Measurements from ENCODE around the gene RAI14. TPM values are rescaled to one million over a fixed set of nuclear protein-coding genes. Genes with fewer than 3 reads are reported as not detected.
"Not testable (repeated sequence)": the region's sequence is repeated elsewhere in the genome, so short reads cannot be mapped to it uniquely, and the experiment has no call there.

Gene RAI14
- total RNA-seq, 3 donors from 2014 or later, result 4.8 to 8.7 (median 7.1) TPM

GRCh38 chr5:34756781-34757624 is 100.9 kb downstream of the RAI14 start:
- Mint-ChIP-seq H3K36me3 (ENCODE audit: insufficient read depth) (no peaks in the 10 kb centered on the region), H3K27me3 (ENCODE audit: low read depth) (no peaks in the 10 kb centered on the region), H3K4me1 (ENCODE audit: low read depth) (no peaks in the 10 kb centered on the region), H3K9me3 (no peaks in the 10 kb centered on the region), H3K4me3 (no peak overlapping the region)
- ATAC-seq (no peak), DNase-seq (no peak)

- no peaks in the 10 kb centered on the region for H3K4me1 Mint-ChIP-seq (ENCODE audit: low read depth)
- no peaks in the 10 kb centered on the region for H3K36me3 Mint-ChIP-seq (ENCODE audit: insufficient read depth)
- no peaks in the 10 kb centered on the region for H3K9me3 Mint-ChIP-seq
- H3K27me3 Mint-ChIP-seq (ENCODE audit: low read depth), result no peaks in the 10 kb centered on the region
- ATAC-seq (no peak), DNase-seq (no peak)
- no peak overlapping the region for H3K4me3 Mint-ChIP-seq
These were observed 102.4 kb downstream of the RAI14 start for GRCh38 chr5:34758514-34758913.

GRCh38 chr5:34759213-34759612 is 103.1 kb downstream of the RAI14 start:
- not testable (repeated sequence) for H3K9me3 Mint-ChIP-seq; ATAC-seq; H3K4me1 Mint-ChIP-seq (ENCODE audit: low read depth); H3K36me3 Mint-ChIP-seq (ENCODE audit: insufficient read depth); DNase-seq; H3K27me3 Mint-ChIP-seq (ENCODE audit: low read depth); H3K4me3 Mint-ChIP-seq

- Mint-ChIP-seq H3K4me1 (ENCODE audit: low read depth) (no peaks in the 10 kb centered on the region), H3K36me3 (ENCODE audit: insufficient read depth) (no peaks in the 10 kb centered on the region), H3K4me3 (no peak overlapping the region), H3K27me3 (ENCODE audit: low read depth) (peaks cover 8% of the 10 kb centered on the region), H3K9me3 (no peaks in the 10 kb centered on the region)
- ATAC-seq (no peak), DNase-seq (no peak)
These were observed 109.5 kb downstream of the RAI14 start for GRCh38 chr5:34765662-34766061.

GRCh38 chr5:34767180-34767579 is 111.1 kb downstream of the RAI14 start:
- Mint-ChIP-seq H3K27me3 (ENCODE audit: low read depth) (peaks cover 12% of the 10 kb centered on the region), H3K9me3 (no peaks in the 10 kb centered on the region), H3K4me3 (no peak overlapping the region), H3K4me1 (ENCODE audit: low read depth) (no peaks in the 10 kb centered on the region), H3K36me3 (ENCODE audit: insufficient read depth) (no peaks in the 10 kb centered on the region)
- ATAC-seq, result no peak
- DNase-seq, result no peak

- H3K27me3 Mint-ChIP-seq (ENCODE audit: low read depth), result peaks cover 16% of the 10 kb centered on the region
- H3K4me3 Mint-ChIP-seq, result no peak overlapping the region
- DNase-seq (no peak), ATAC-seq (no peak)
- H3K36me3 Mint-ChIP-seq (ENCODE audit: insufficient read depth), result no peaks in the 10 kb centered on the region
- no peaks in the 10 kb centered on the region for H3K4me1 Mint-ChIP-seq (ENCODE audit: low read depth)
- peaks cover 10% of the 10 kb centered on the region for H3K9me3 Mint-ChIP-seq
These were observed 114.4 kb downstream of the RAI14 start for GRCh38 chr5:34770486-34770885.

GRCh38 chr5:34771076-34771475 is 114.9 kb downstream of the RAI14 start:
- H3K4me3 Mint-ChIP-seq, result no peak overlapping the region
- H3K4me1 Mint-ChIP-seq (ENCODE audit: low read depth), result no peaks in the 10 kb centered on the region
- peaks cover 19% of the 10 kb centered on the region for H3K27me3 Mint-ChIP-seq (ENCODE audit: low read depth)
- DNase-seq (no peak), ATAC-seq (no peak)
- H3K36me3 Mint-ChIP-seq (ENCODE audit: insufficient read depth), result no peaks in the 10 kb centered on the region
- peaks cover 15% of the 10 kb centered on the region for H3K9me3 Mint-ChIP-seq

- H3K9me3 Mint-ChIP-seq, result peaks cover 15% of the 10 kb centered on the region
- no peak overlapping the region for H3K4me3 Mint-ChIP-seq
- no peak for ATAC-seq
- no peaks in the 10 kb centered on the region for H3K4me1 Mint-ChIP-seq (ENCODE audit: low read depth)
- no peaks in the 10 kb centered on the region for H3K36me3 Mint-ChIP-seq (ENCODE audit: insufficient read depth)
- H3K27me3 Mint-ChIP-seq (ENCODE audit: low read depth), result peaks cover 19% of the 10 kb centered on the region
- no peak for DNase-seq
These were observed 116.4 kb downstream of the RAI14 start for GRCh38 chr5:34772267-34773098.

GRCh38 chr5:34774139-34774538 is 118.0 kb downstream of the RAI14 start:
- Mint-ChIP-seq H3K27me3 (ENCODE audit: low read depth) (peaks cover 19% of the 10 kb centered on the region), H3K36me3 (ENCODE audit: insufficient read depth) (no peaks in the 10 kb centered on the region), H3K4me1 (ENCODE audit: low read depth) (no peaks in the 10 kb centered on the region), H3K9me3 (peaks cover 15% of the 10 kb centered on the region), H3K4me3 (no peak overlapping the region)
- DNase-seq (no peak), ATAC-seq (no peak)

- H3K4me1 Mint-ChIP-seq (ENCODE audit: low read depth); ATAC-seq; H3K4me3 Mint-ChIP-seq; H3K36me3 Mint-ChIP-seq (ENCODE audit: insufficient read depth); DNase-seq: not testable (repeated sequence)
- H3K9me3 Mint-ChIP-seq, result peaks cover 19% of the 10 kb centered on the region
- H3K27me3 Mint-ChIP-seq (ENCODE audit: low read depth), result peaks cover 19% of the 10 kb centered on the region
These were observed 118.5 kb downstream of the RAI14 start for GRCh38 chr5:34774678-34775077.

GRCh38 chr5:34775886-34776285 is 119.8 kb downstream of the RAI14 start:
- H3K4me3 Mint-ChIP-seq, result no peak overlapping the region
- ATAC-seq, result no peak
- no peak for DNase-seq
- H3K4me1 Mint-ChIP-seq (ENCODE audit: low read depth), result no peaks in the 10 kb centered on the region
- no peaks in the 10 kb centered on the region for H3K36me3 Mint-ChIP-seq (ENCODE audit: insufficient read depth)
- H3K27me3 Mint-ChIP-seq (ENCODE audit: low read depth), result peaks cover 11% of the 10 kb centered on the region
- peaks cover 21% of the 10 kb centered on the region for H3K9me3 Mint-ChIP-seq

GRCh38 chr5:34778091-34778850 is 122.1 kb downstream of the RAI14 start:
- DNase-seq, result no peak

GRCh38 chr5:34783892-34784291 is 127.8 kb downstream of the RAI14 start:
- ATAC-seq, result not testable (repeated sequence)
- H3K9me3 Mint-ChIP-seq, result peaks cover 31% of the 10 kb centered on the region

More at GRCh38 chr5:34778091-34778850, 122.1 kb downstream of the RAI14 start:
- Mint-ChIP-seq H3K4me3 (no peak overlapping the region), H3K27me3 (ENCODE audit: low read depth) (peaks cover 3% of the 10 kb centered on the region), H3K9me3 (peaks cover 38% of the 10 kb centered on the region), H3K4me1 (ENCODE audit: low read depth) (no peaks in the 10 kb centered on the region), H3K36me3 (ENCODE audit: insufficient read depth) (no peaks in the 10 kb centered on the region)
- no peak for ATAC-seq

GRCh38 chr5:34787035-34787434 is 130.9 kb downstream of the RAI14 start:
- Mint-ChIP-seq H3K4me3 (no peak overlapping the region), H3K9me3 (peaks cover 19% of the 10 kb centered on the region), H3K4me1 (ENCODE audit: low read depth) (no peaks in the 10 kb centered on the region), H3K36me3 (ENCODE audit: insufficient read depth) (no peaks in the 10 kb centered on the region), H3K27me3 (ENCODE audit: low read depth) (peaks cover 8% of the 10 kb centered on the region)
- DNase-seq (no peak), ATAC-seq (no peak)

More at GRCh38 chr5:34783892-34784291, 127.8 kb downstream of the RAI14 start:
- not testable (repeated sequence) for H3K27me3 Mint-ChIP-seq (ENCODE audit: low read depth); H3K4me1 Mint-ChIP-seq (ENCODE audit: low read depth); H3K4me3 Mint-ChIP-seq; H3K36me3 Mint-ChIP-seq (ENCODE audit: insufficient read depth); DNase-seq

Measured in activated T-cell treated with anti-CD3 and anti-CD28 coated beads, Interleukin-2, amount 50 U/mL, for 4 hours (primary cell).